Embryonic facial prominence (tissue), 1 donor: ENCODE results near the gene VAMP1.
"Not testable (repeated sequence)": the region's sequence is repeated elsewhere in the genome, so short reads cannot be mapped to it uniquely, and the experiment has no call there.

Source experiments
- DNase-seq: peaks from one replicate; pipeline ENCODE4 v3.0.0-alpha.2; 2016; ENCODE audit errors: extremely low spot score

Gene VAMP1

DNA sequence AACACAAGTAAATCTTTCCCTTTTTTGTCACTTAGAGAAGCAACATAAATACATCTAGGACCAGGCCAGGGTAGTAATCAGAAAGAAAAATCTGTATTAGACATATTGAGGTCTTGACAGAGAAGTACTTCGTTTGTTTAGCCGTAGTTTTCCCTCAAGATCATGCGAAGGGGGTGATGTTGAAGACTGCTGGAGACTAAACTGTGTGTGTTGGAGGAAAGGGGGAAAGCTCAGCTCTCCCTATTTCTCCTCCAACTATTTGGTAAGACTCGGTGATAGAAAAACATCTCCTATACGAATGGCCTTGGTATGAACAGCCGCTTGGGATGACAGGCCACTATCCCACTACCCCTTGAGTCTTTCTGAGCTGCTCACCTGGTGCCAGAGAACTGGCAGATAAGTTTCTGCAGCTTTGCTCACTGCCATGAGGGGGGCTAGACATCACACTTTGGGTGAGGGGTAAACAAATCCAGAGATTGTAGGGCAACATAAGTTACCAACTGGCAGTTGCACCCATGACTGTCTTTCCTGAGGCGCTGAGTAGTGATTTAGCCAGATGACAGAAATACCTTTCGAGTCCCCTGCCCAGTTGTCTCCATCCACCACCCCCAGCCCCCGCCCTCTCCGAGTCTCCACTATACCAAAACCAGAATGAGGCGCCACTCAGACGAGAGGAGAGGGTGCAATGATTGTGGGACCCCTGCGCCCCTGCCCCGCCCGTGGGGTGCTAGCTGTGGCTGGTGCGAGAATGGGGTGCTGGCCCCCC, 685 bp downstream of the VAMP1 start:
- DNase-seq = no peak

- no peak for DNase-seq
Observed at GRCh38 chr12:6469092-6469491, 1.4 kb downstream of the VAMP1 start.

DNA sequence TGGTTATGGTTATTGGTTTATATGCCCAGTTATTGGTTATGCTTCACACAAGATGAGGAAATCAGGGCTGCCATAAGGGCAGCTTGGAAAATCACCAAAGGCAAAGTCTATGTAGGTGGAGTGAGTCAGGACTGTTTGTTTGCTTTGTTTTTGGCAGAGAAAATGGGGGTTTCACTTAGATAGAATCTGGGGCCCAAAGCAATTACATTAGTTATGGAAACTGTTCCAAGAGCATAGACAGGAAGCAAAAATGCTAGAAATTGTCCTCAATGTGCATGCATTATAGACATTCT, 2.2 kb downstream of the VAMP1 start:
- DNase-seq = no peak

DNA sequence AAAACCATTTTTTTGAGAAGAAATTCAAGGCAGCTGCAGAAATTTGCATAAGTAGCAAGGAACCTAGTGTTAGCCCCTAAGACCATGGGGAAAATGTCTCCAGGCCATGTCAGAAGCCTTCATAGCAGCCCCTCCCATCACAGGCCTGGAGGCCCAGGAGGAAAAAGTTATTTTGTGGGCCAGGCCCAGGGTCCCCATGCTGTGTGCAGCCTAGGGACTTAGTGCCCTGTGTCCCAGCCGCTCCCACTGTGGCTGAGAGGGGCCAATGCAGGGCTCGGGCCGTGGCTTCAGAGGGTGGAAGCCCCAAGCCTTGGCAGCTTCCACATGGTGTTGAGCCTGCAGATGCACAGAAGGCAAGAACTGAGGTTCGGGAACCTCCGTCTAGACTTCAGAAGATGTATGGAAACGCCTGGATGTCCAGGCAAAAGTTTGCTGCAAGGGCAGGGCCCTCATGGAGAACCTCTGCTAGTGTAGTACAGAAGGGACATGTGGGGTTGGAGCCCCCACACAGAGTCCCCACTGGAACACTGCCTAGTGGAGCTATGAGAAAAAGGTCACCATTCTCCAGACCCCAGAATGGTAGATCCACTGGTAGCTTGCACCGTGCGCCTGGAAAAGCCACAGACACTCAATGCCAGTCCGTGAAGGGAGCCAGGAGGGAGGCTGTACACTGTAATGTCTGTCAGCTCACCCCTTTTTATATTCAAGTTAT, 2.8 kb downstream of the VAMP1 start:
- DNase-seq = not testable (repeated sequence)

DNA sequence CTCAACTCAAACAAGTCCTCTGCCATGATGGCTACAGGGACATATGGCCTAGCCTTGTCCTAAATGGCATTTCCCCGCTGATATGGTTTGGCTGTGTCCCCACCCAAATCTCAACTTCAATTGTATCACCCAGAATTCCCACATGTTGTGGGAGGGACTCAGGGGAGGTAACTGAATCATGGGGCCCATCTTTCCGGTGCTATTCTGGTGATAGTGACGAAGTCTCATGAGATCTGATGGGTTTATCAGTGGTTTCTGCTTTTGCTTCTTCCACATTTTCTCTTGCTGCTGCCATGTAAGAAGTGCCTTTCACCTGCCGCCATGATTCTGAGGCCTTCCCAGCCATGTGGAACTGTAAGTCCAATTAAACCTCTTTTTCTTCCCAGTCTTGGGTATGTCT, 3.7 kb downstream of the VAMP1 start:
- not testable (repeated sequence) for DNase-seq

DNA sequence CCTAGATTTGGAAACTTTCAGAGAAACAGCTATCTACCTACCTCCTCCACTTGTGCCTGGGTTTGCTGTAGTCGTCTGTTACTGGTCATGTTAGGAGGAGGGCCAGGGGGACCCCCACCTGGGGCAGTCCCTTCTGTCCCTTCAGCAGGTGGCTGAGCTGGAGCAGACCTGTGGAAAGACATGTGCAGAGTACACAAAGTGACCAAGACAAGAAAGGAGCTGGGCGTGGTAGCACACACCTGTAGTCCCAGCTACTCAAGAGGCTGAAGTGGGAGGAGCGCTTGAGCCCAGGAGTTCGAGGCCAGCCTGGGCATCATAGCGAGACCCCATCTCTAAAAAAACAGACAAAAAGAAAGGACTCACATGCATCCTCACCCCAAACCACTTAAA, 4.3 kb downstream of the VAMP1 start:
- DNase-seq = no peak

DNA sequence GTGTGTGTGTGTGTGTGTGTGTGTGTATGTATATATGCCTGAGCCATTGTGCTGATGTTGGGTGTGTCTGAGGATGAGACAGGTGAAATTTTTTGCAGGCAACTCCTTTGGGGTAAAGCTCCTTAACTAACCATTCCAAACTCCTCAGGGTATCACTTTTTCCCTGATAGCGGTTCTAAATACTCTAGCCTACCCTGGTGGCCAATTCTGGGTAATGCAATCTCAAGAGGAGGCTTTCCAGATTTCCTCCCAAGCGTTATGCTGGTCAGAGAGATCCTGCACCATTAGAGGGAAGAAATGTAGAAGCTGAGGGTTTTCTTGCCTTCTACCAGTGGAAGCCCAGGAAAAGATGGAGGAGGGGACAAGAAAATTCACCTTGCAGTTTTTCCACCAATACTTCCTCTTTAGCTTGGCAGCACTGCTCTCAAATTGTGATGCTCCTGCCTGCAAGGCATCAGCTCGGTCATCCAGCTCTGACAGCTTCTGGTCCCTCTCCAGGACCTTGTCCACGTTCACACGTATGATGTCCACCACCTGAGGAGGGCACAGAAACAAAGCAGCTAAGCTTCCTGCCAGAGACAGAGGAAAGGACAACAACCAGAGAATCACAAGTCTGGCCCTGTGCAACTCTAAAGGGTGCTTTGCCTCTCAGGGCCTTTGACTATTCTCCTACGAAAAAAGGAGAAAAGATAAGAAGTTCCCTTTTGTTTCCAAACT, 4.9 kb downstream of the VAMP1 start:
- no peak for DNase-seq

DNA sequence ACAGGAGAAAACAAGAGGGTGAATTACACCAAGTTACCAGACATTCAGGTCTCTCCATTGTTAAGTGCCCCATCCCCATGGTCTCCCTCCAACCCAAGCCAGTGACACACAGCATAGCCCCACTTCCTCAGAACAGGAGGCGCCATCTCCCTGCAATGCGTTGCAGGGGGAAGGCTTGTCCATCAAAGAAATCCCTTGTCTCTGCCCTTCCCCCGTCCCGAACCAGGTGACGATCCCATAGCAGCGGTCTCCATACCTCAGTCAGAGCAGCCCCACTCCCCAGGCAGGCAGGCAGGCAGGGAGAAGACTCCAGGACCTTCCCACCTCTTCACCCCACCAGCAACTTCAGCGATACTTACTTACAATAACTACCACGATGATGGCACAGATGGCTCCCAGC, 5.9 kb downstream of the VAMP1 start:
- DNase-seq = no peak

DNA sequence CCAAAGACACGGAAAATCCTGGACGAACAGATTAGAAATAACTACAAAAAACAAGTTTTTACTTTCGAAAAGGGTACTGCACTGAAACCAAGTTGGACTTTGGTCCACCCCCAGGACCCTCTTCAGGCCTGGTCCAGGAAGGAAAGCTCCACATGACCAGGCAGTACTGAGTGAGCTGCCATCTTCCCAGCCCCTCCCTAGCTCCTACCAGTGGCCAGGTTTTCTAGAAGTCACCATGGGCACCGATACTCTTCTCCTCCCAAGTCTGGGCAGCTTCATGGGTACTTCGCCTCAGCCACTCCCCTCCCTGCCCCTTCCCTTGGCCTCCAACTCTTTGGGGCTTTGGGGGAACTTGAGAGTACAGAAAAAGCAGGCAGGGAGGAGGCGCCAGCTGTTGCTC, 6.6 kb downstream of the VAMP1 start:
- no peak for DNase-seq

- no peak for DNase-seq
Observed at GRCh38 chr12:6463216-6463615, 7.3 kb downstream of the VAMP1 start.

DNA sequence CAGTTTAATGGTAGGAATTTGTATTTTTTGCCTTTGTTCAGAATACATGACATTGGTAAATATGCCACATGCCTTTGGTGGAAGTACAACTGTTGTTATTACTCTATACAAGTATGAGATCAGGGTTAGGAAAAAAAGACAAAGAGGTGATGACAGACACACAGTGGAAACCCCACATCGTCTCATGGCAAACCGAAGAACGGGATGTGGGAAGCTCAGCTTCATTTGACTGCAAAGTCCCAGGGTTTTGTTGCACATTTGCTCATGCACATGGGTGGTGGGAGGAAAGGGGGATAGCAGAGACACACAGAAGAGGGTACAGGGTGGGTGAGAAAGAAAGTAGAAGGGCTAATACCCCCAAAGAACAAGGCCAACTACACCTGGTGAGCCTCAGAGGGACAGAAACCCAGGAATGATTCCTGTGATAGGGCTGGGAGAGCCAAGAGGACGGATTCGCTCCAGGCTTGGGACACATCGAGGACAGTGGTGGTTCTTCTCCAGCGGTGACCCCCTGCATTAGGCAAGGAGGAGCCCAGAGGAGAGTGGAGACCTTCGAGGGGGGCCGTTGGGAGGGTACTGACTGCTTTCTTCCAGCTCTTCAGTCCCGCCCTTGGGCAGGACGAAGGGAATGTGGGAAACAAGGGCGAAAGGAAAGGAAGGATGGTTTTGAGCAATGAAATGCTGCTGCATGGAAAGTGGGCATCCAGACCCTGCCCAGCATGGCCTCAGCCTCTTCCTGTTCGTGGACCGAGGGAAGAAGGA, 8.1 kb downstream of the VAMP1 start:
- DNase-seq = no peak

DNA sequence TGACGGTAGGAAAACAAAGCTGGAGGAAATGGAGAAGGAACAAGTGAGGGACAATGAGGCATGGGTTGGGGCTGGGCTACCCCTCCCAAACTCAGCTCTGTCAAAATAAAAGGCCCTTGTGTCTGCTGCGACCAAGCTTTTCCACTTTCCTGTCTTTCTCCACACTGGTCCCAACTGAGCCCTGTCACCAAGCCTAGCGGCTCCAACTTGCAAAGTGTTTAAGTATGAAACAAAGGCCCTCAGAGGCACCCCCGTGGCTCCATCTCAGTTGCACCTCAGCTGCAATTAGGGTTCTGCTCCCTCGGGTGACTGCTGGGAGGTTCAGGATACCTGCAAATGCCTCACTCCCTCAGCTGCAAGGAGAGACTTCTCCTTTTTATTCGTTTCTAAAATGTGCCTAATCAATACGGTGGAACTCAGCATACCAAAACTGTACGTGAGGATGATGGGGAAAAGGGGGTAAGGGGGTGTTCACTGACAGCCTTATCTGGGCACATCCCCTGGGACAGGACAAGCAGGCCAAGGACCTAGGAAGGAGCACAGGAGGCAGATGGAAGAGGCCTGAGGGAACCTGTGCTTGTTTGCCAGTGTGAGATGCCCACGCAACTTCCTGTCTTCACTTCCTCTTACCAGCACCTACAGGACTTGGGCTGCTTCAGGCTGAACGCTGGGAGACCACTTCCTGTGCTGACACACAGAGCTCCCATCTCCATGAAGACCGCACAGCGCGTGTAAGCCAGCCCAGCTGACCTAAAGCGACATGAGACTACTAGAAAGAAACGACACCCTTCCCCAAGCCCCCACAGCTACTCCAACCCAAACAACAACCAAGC, 8.9 kb downstream of the VAMP1 start:
- DNase-seq = no peak

DNA sequence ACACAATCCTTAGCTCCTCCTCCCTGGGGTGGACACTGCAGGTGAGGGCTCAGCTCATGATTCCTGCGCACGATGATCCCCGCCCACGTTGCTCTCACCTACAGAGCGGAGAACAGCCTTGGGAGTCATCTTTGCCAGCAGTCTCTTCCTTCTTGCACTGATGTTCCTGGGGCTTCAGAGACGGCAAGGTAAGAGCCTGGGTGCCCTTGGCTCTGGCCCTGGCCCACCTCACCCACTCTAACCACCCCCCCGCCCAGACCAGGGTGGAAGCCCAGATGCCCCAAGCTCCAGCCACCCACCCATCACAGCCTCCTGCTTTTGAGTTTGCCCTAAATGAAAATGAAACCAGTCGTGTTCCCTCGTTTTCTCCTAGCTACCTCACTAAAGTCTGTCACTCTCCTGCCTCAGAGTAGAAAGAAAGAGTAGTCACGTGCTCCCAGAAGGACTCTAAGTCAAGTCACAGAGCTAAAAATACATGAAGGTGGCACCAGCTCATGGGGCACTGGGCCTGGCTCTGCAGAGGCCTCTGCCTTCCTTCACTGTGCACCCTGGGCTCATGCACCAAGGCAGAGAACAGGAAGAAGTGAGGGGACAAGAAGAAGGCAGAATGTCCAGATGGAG, 9.6 kb downstream of the VAMP1 start:
- no peak for DNase-seq

GRCh38 chr12:6459004-6459337, 11.5 kb downstream of the VAMP1 start:
- no peak for DNase-seq

- no peak for DNase-seq
Observed at GRCh38 chr12:6458281-6459003, 12.0 kb downstream of the VAMP1 start.

DNA sequence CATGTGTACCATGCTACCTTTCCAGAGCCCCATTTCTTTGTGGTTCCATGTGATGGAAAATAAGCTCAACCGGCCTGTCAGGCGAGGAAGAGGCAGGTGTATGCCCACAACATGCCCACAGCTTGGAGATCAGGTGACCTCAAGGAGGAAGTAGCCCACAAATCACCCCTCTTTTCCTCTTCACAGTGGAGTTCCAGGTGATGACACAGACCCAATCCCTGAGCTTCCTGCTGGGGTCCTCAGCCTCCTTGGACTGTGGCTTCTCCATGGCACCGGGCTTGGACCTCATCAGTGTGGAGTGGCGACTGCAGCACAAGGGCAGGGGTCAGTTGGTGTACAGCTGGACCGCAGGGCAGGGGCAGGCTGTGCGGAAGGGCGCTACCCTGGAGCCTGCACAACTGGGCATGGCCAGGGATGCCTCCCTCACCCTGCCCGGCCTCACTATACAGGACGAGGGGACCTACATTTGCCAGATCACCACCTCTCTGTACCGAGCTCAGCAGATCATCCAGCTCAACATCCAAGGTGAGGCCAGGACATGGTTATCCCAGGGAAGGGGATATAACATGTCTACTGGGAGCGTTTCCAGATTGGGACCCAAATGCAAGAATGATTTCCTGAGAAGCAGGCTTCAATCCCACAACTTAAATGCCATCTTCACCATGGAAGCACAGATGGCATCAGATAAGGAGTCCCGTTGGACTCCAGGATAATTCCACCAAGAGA, 13.1 kb downstream of the VAMP1 start:
- DNase-seq = no peak

DNA sequence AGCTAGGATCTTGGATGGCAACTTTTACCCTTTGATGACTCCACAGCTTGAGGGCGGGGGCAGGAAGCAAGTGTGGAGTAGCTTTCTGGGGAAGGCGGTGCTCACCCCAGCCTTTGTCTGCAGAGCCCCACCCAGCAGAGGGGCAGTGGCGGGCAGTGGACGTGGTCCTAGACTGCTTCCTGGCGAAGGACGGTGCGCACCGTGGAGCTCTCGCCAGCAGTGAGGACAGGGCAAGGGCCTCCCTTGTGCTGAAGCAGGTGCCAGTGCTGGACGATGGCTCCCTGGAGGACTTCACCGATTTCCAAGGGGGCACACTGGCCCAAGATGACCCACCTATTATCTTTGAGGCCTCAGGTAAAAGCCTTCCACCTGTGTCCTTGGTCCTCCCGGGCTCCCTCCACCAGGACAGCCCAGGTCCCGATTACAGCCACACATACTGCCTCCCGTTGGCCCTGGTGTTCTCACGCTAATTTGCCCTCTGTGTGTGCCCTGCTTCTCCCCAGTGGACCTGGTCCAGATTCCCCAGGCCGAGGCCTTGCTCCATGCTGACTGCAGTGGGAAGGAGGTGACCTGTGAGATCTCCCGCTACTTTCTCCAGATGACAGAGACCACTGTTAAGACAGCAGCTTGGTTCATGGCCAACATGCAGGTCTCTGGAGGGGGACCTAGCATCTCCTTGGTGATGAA, 17.4 kb downstream of the VAMP1 start:
- DNase-seq = no peak

DNA sequence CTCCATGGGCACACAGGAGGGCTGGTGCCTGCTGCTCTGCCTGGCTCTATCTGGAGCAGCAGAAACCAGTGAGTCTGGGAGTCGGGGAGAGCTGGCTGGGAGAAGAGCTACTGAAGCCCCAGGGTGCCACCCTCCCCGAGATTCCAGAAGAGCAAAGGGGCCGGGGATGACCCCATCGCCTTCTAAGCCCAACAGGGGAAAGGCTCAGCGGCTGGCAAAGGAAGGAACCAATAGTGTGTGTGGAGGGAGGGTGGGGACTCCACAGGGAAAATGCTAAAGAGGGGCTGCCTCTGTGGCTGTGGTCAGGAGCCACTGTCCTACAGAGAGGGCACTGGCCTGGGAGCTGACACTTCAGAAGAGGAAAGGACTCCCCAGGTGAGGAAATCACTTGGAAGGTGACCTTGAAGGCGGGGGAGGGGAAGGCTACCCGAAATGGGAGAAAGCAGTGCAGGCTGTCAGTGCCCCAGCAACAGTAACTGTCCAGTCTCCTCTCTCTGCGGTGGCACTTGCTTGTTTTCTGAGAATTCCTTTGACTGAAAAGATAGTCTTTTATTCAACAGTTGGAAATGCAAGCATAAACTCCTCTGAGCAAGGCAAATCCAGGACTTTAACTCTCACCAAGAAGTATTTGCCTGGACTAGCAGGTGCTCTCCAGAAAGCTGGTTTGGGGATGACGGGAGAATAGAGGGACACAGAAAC, 18.1 kb downstream of the VAMP1 start:
- DNase-seq = no peak
